Gastrocnemius medialis (tissue), 4 donors: ENCODE results near the gene VNN1.
"Not testable (repeated sequence)": the region's sequence is repeated elsewhere in the genome, so short reads cannot be mapped to it uniquely, and the experiment has no call there.

Source experiments
- CTCF ChIP-seq, 5 experiments: fragments of 450-650 bp in 3 of 5; fragments of 200-600 bp in 2 of 5; sonication (generic) in 2 of 5; IDR thresholded peaks in 4 of 5; conservative IDR thresholded peaks in 1 of 5; 1 replicate in 4 of 5; 2 replicates in 1 of 5; pipeline ENCODE4 v1.5.1; 2016 to 2019; ENCODE audit warnings: antibody characterized with exemption in 5 of 5, mild to moderate bottlenecking in 3 of 5, moderate library complexity in 3 of 5
- POLR2A ChIP-seq, 2 donors: fragments of 450-650 bp; IDR thresholded peaks; one replicate each; pipeline ENCODE4 v1.6.1; 2017; ENCODE audit warnings: antibody characterized with exemption in 2 of 2, mild to moderate bottlenecking in 2 of 2, moderate library complexity in 2 of 2

- not testable (repeated sequence) for TF ChIP-seq CTCF (IDR thresholded peaks at IDR 0.05 in 4 of 5, conservative IDR thresholded peaks at IDR 0.05 in 1 of 5); POLR2A (IDR thresholded peaks at IDR 0.05)
Measured at GRCh38 chr6:132635906-132636305, 77.9 kb downstream of the VNN1 start.
